ENCODE results near the gene BRPF1.

DNA sequence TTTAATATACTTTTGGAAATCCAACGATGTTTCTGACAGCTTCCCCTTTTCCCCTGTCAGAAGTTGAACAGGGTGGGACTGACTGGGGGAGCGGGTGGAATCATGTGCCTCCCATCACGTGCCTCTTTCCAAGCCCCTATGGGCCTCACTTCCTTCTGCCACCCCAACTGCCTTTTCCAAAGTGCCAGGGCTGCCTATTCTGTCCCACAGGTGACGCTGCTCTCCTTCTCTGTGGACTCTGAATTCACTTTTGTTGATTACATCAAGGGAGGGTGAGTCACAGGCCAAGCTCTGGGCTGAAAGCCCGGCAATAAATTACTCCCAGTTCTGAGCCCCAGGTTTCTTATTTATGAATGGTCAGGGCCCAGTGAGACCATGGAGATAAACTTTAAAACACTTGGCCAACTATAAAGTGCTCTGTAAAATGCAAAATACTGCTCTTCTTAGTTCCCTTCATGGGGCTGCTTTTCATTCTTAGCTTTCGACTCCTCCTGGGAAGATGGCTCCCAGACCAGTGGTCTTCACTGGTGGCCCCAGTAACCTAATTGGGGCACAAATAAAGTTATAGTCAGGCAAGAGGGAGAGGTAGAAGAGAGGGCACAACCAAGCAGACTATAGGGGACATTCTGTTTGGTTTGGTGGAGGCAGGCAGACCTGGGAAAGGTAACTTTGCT lies 15.6 kb upstream of the BRPF1 start:
- TF ChIP-seq EZH2 (IDR thresholded peaks at IDR 0.05; ENCODE audit: insufficient read depth, poor library complexity, severe bottlenecking) (no peak), EZH2phosphoT487 (IDR thresholded peaks at IDR 0.05; ENCODE audit: insufficient read depth, low read depth) (no peak)

Data from GM23248 (cell line).